ENCODE measurements around the gene SMARCE1. TPM values are rescaled to one million over a fixed set of nuclear protein-coding genes. Genes with fewer than 3 reads are reported as not detected.

SMARCE1 gene
- total and polyA plus RNA-seq, 2 of the 4 experiments (the other 2 are of a cell fraction): 66.2 to 119 TPM

GRCh38 chr17:40613467-40614154 is 34.0 kb downstream of the SMARCE1 start:
- H3K4me3 ChIP-seq (ENCODE audit: insufficient read depth, low read depth, low read length): no peak overlapping the region
- H2BK15ac ChIP-seq (ENCODE audit: low read depth, low read length): no peak overlapping the region
- ChIA-PET CTCF (no interaction called here), POLR2A (ENCODE audit: unreplicated experiment) (no interaction called here)
- no peaks in the 10 kb centered on the region for H3K36me3 ChIP-seq (ENCODE audit: control insufficient read depth, insufficient read depth, low read length)
- DNase-seq (no peak), ATAC-seq (ENCODE audit: low read depth) (no peak)
- in situ Hi-C loops (cut with MboI; ENCODE audit: low sequenced_read_pairs) (no loop called here), intact Hi-C loops (cut with micrococcal nuclease) (no loop called here), dilution Hi-C loops (cut with HindIII; ENCODE audit: low sequenced_read_pairs, unreplicated experiment) (no loop called here)
- 67% methylated on average over 4 of the region's 5 CpGs; no CpG with 5 or more reads in 1 of the 2 experiments for WGBS, 2 experiments (ENCODE audit: extremely low coverage in 2 of 2, insufficient read length in 1 of 2)
- H3K23ac ChIP-seq (ENCODE audit: low read depth, low read length): no peak overlapping the region
- H3K4me1 ChIP-seq (ENCODE audit: control insufficient read depth, insufficient read depth, low read length): no peaks in the 10 kb centered on the region
- no peaks in the 10 kb centered on the region for H3K79me1 ChIP-seq (ENCODE audit: low read depth in 1 of 2, low read length in 2 of 2)
- no peak overlapping the region for H2AFZ ChIP-seq (replicated peaks; ENCODE audit: low read length, poor library complexity)
- no peak overlapping the region for H2BK20ac ChIP-seq (ENCODE audit: low read depth, low read length)
- no peak overlapping the region for H3K27ac ChIP-seq (ENCODE audit: insufficient read depth, low read length)
- H2AK9ac ChIP-seq (replicated peaks; ENCODE audit: low read depth, low read length, poor library complexity): no peak overlapping the region
- no peak overlapping the region for H3K4ac ChIP-seq (ENCODE audit: low read depth, low read length)
- no peaks in the 10 kb centered on the region for H4K20me1 ChIP-seq (ENCODE audit: insufficient read depth, low read length)
- peaks cover 67% of the 10 kb centered on the region for H3K27me3 ChIP-seq (ENCODE audit: control insufficient read depth, insufficient read depth, low read length)
- no peak overlapping the region for H3K4me2 ChIP-seq (ENCODE audit: low read depth, low read length)
- no peak overlapping the region for H4K5ac ChIP-seq (ENCODE audit: low read depth, low read length)
- H3K18ac ChIP-seq (ENCODE audit: low read depth, low read length): no peak overlapping the region
- H3K9me1 ChIP-seq (ENCODE audit: insufficient read depth, low read length): no peaks in the 10 kb centered on the region
- H4K91ac ChIP-seq (ENCODE audit: insufficient read depth, low read depth, low read length): no peak overlapping the region
- TF ChIP-seq RAD21 (IDR thresholded peaks at IDR 0.05; ENCODE audit: low read length): no peak
- TF ChIP-seq CHD1 (IDR thresholded peaks at IDR 0.05; ENCODE audit: low read depth, low read length): no peak
- TF ChIP-seq CEBPB (IDR thresholded peaks at IDR 0.05; ENCODE audit: low read depth, low read length): no peak
- TF ChIP-seq RFX5 (IDR thresholded peaks at IDR 0.05; ENCODE audit: low read depth, low read length): no peak
- TF ChIP-seq POLR2A (IDR thresholded peaks at IDR 0.05; ENCODE audit: low read depth, low read length): no peak
- TF ChIP-seq MAFK (IDR thresholded peaks at IDR 0.05; ENCODE audit: low read depth, low read length): no peak
- TF ChIP-seq NFE2L2 (IDR thresholded peaks at IDR 0.05; ENCODE audit: low read depth, low read length): no peak
- TF ChIP-seq MAZ (IDR thresholded peaks at IDR 0.05; ENCODE audit: borderline replicate concordance, low read depth, low read length): no peak
- no peak for TF ChIP-seq CTCF (conservative IDR thresholded peaks at IDR 0.05; ENCODE audit: low read depth, low read length)
- TF ChIP-seq ELK1 (IDR thresholded peaks at IDR 0.05; ENCODE audit: borderline replicate concordance, low read depth, low read length): no peak
- TF ChIP-seq SMC3 (IDR thresholded peaks at IDR 0.05; ENCODE audit: low read depth, low read length): no peak
- no peak for TF ChIP-seq MXI1 (IDR thresholded peaks at IDR 0.05; ENCODE audit: borderline replicate concordance, low read depth, low read length)
- TF ChIP-seq USF2 (IDR thresholded peaks at IDR 0.05; ENCODE audit: low read depth, low read length): no peak
- TF ChIP-seq FOS (IDR thresholded peaks at IDR 0.05; ENCODE audit: low read depth, low read length): no peak
- no peak for TF ChIP-seq BHLHE40 (IDR thresholded peaks at IDR 0.05; ENCODE audit: low read depth, low read length)
- TF ChIP-seq RCOR1 (IDR thresholded peaks at IDR 0.05; ENCODE audit: insufficient replicate concordance, low read length): no peak
- no peak overlapping the region for H2BK5ac ChIP-seq (ENCODE audit: low read depth, low read length, poor library complexity, severe bottlenecking)
- no peak overlapping the region for H2BK120ac ChIP-seq (ENCODE audit: low read depth, low read length)
- no peak overlapping the region for H2AK5ac ChIP-seq (ENCODE audit: low read depth, low read length)
- no peak overlapping the region for H3K56ac ChIP-seq (ENCODE audit: extremely low read depth, insufficient read depth, low read length)
- no peaks in the 10 kb centered on the region for H3K9me3 ChIP-seq (ENCODE audit: control insufficient read depth, insufficient read depth, low read length)
- no TSS peak for BruUV-seq (replicated peaks)
- H3K14ac ChIP-seq (replicated peaks; ENCODE audit: low read depth, low read length): no peak overlapping the region
- no peak overlapping the region for H3K9ac ChIP-seq (ENCODE audit: low read depth, low read length)
- H4K8ac ChIP-seq (ENCODE audit: low read depth in 2 of 2, low read length in 2 of 2): no peak overlapping the region

All from IMR-90 (cell line).